Measurements from ENCODE around the gene ATP10B. TPM values are rescaled to one million over a fixed set of nuclear protein-coding genes. Genes with fewer than 3 reads are reported as not detected.
"Not testable (repeated sequence)": the region's sequence is repeated elsewhere in the genome, so short reads cannot be mapped to it uniquely, and the experiment has no call there.

ATP10B gene
- 1 to 10 TPM in 1 of 6 experiments, under 1 TPM in 2, not detected in 3; 0.06 to 1.4 (median 0.51) TPM for total RNA-seq
- long read RNA-seq: 0 reads

GRCh38 chr5:160852049-160852448 is at the start of gene ATP10B:
TSS of gene ATP10B (minus strand) at chr5:160852211. CDS start at chr5:160688074, 164,137 bp downstream.
- intact Hi-C loops (cut with DNase I): no loop called here
- WGBS (ENCODE audit: insufficient coverage, low coverage, low lambda C conversion rate, missing lambda C conversion rate): 63% methylated on average over 4 of the region's 4 CpGs
- no peak for TF ChIP-seq POLR2A (IDR thresholded peaks at IDR 0.05)
- no peak for TF ChIP-seq CTCF (IDR thresholded peaks at IDR 0.05)
- H3K27ac ChIP-seq: no peak within 1 kb of the TSS
- ATAC-seq (no peak), DNase-seq (no peak)
- H3K36me3 ChIP-seq: no peaks in the 10 kb centered on the region
- no peaks in the 10 kb centered on the region for H3K27me3 ChIP-seq
- H3K4me1 ChIP-seq: no peaks in the 10 kb centered on the region
- H3K4me3 ChIP-seq: no peak within 1 kb of the TSS
- no peaks in the 10 kb centered on the region for H3K9me3 ChIP-seq

- intact Hi-C loops (cut with DNase I): no loop called here
- TF ChIP-seq CTCF (IDR thresholded peaks at IDR 0.05) (no peak), POLR2A (IDR thresholded peaks at IDR 0.05) (no peak)
- Histone ChIP-seq H3K27ac (no peak overlapping the region), H3K4me3 (no peak overlapping the region), H3K27me3 (no peaks in the 10 kb centered on the region), H3K36me3 (no peaks in the 10 kb centered on the region), H3K4me1 (no peaks in the 10 kb centered on the region), H3K9me3 (no peaks in the 10 kb centered on the region)
- 46% methylated on average over 1 of the region's 1 CpG for WGBS (ENCODE audit: insufficient coverage, low coverage, low lambda C conversion rate, missing lambda C conversion rate)
- no peak for ATAC-seq
- DNase-seq: no peak
These were observed 49.6 kb upstream of the ATP10B start for GRCh38 chr5:160901656-160902055.

GRCh38 chr5:160899735-160900134 is 47.7 kb upstream of the ATP10B start:
- 38% methylated on average over 1 of the region's 4 CpGs for WGBS (ENCODE audit: insufficient coverage, low coverage, low lambda C conversion rate, missing lambda C conversion rate)
- no peak for TF ChIP-seq CTCF (IDR thresholded peaks at IDR 0.05)
- Histone ChIP-seq H3K27me3 (no peaks in the 10 kb centered on the region), H3K27ac (no peak overlapping the region), H3K9me3 (no peaks in the 10 kb centered on the region), H3K4me3 (no peak overlapping the region), H3K36me3 (no peaks in the 10 kb centered on the region), H3K4me1 (no peaks in the 10 kb centered on the region)
- no peak for ATAC-seq
- DNase-seq: no peak
- intact Hi-C loops (cut with DNase I): no loop called here

GRCh38 chr5:160893180-160893964 is 41.4 kb upstream of the ATP10B start:
- WGBS (ENCODE audit: insufficient coverage, low coverage, low lambda C conversion rate, missing lambda C conversion rate): 50% methylated on average over 1 of the region's 6 CpGs
- H3K9me3 ChIP-seq; H3K4me3 ChIP-seq; H3K4me1 ChIP-seq; H3K27me3 ChIP-seq; ATAC-seq; intact Hi-C loops (cut with DNase I); DNase-seq; H3K36me3 ChIP-seq; H3K27ac ChIP-seq: not testable (repeated sequence)

- H3K9me3 ChIP-seq: no peaks in the 10 kb centered on the region
- ATAC-seq: no peak
- 61% methylated on average over 3 of the region's 3 CpGs for whole genome bisulfite sequencing (ENCODE audit: insufficient coverage, low coverage, low lambda C conversion rate, missing lambda C conversion rate)
- H3K27ac ChIP-seq: no peak overlapping the region
- intact Hi-C loops (cut with DNase I): no loop called here
- no peaks in the 10 kb centered on the region for H3K27me3 ChIP-seq
- no peaks in the 10 kb centered on the region for H3K36me3 ChIP-seq
- DNase-seq: no peak
- H3K4me1 ChIP-seq: no peaks in the 10 kb centered on the region
- TF ChIP-seq CTCF (IDR thresholded peaks at IDR 0.05) (no peak), POLR2A (IDR thresholded peaks at IDR 0.05) (no peak)
- H3K4me3 ChIP-seq: no peak overlapping the region
These were observed 35.8 kb upstream of the ATP10B start for GRCh38 chr5:160887780-160888179.

- H3K27me3 ChIP-seq; ATAC-seq; H3K4me3 ChIP-seq; H3K4me1 ChIP-seq; DNase-seq; H3K9me3 ChIP-seq; intact Hi-C loops (cut with DNase I); H3K36me3 ChIP-seq; H3K27ac ChIP-seq: not testable (repeated sequence)
- 32% methylated on average over 16 of the region's 21 CpGs for WGBS (ENCODE audit: insufficient coverage, low coverage, low lambda C conversion rate, missing lambda C conversion rate)
These were observed 21.7 kb upstream of the ATP10B start for GRCh38 chr5:160873560-160874200.
